Measurements from ENCODE around the gene CDK15.
"Not testable (repeated sequence)": the region's sequence is repeated elsewhere in the genome, so short reads cannot be mapped to it uniquely, and the experiment has no call there.

Gene CDK15

GRCh38 chr2:201790989-201791388 is 15.3 kb upstream of the CDK15 start:
- no peak for DNase-seq

GRCh38 chr2:201793631-201794030 is 12.7 kb upstream of the CDK15 start:
- DNase-seq: no peak

- DNase-seq: no peak
Measured at GRCh38 chr2:201794294-201794693, 12.0 kb upstream of the CDK15 start.

- no peak for DNase-seq
Measured at GRCh38 chr2:201795607-201796477, 10.5 kb upstream of the CDK15 start.

- no peak for DNase-seq
Measured at GRCh38 chr2:201796478-201796865, 9.9 kb upstream of the CDK15 start.

GRCh38 chr2:201797175-201797840 is 9.0 kb upstream of the CDK15 start:
- no peak for DNase-seq

GRCh38 chr2:201798252-201798913 is 8.0 kb upstream of the CDK15 start:
- no peak for DNase-seq

- DNase-seq: not testable (repeated sequence)
Measured at GRCh38 chr2:201798914-201799285, 7.4 kb upstream of the CDK15 start.

GRCh38 chr2:201807452-201807999 is 1.2 kb downstream of the CDK15 start:
- DNase-seq: no peak

GRCh38 chr2:201808027-201808426 is 1.7 kb downstream of the CDK15 start:
- DNase-seq: no peak

- DNase-seq: no peak
Measured at GRCh38 chr2:201809633-201810032, 3.3 kb downstream of the CDK15 start.

- DNase-seq: not testable (repeated sequence)
Measured at GRCh38 chr2:201810604-201811003, 4.3 kb downstream of the CDK15 start.

GRCh38 chr2:201813996-201814760 is 7.8 kb downstream of the CDK15 start:
- no peak for DNase-seq

GRCh38 chr2:201816657-201817575 is 10.6 kb downstream of the CDK15 start:
- DNase-seq: no peak

GRCh38 chr2:201820383-201821007 is 14.2 kb downstream of the CDK15 start:
- no peak for DNase-seq

GRCh38 chr2:201821080-201821479 is 14.7 kb downstream of the CDK15 start:
- DNase-seq: no peak

GRCh38 chr2:201824212-201824611 is 17.9 kb downstream of the CDK15 start:
- DNase-seq: no peak

GRCh38 chr2:201827621-201828020 is 21.3 kb downstream of the CDK15 start:
- no peak for DNase-seq

GRCh38 chr2:201828220-201828619 is 21.9 kb downstream of the CDK15 start:
- no peak for DNase-seq

GRCh38 chr2:201830666-201831065 is 24.3 kb downstream of the CDK15 start:
- peak; percentile 19 for DNase-seq

- DNase-seq: no peak
Measured at GRCh38 chr2:201831469-201831868, 25.1 kb downstream of the CDK15 start.
